HepG2 (cell line): Measurements from ENCODE around the gene NOX3. TPM values are rescaled to one million over a fixed set of nuclear protein-coding genes. Genes with fewer than 3 reads are reported as not detected.
"Not testable (repeated sequence)": the region's sequence is repeated elsewhere in the genome, so short reads cannot be mapped to it uniquely, and the experiment has no call there.

Source experiments
- ATAC-seq: fragments of 200-7000 bp; cut with Tn5 transposase; 3 replicates; pipeline ENCODE4 v1.9.1; 2020; ENCODE audit warnings: mild to moderate bottlenecking, moderate library complexity
- BruUV-seq: library from RNA; stranded (reverse); fragments of 400-500 nt; replicated peaks from 2 replicates; lab custom pipeline; 2021; lab: Mats Ljungman, UMichigan
- CTCF ChIA-PET: fragments of 300-600 bp; formaldehyde crosslinking; extraction: SDS; loops from one replicate; lab custom pipeline; 2021; ENCODE audit warnings: low total read pairs, inconsistent platforms, low intra/inter-chr PET ratio; lab: Yijun Ruan, JAX
- POLR2A ChIA-PET: fragments of 350-600 bp; sonication (Branson Sonifier 250); formaldehyde crosslinking; loops from one replicate; lab custom pipeline; 2020; ENCODE audit warnings: antibody characterized with exemption, inconsistent platforms; lab: Yijun Ruan, JAX
- DNase-seq: peaks from one replicate; pipeline ENCODE4 v3.0.0-alpha.2; 2015; ENCODE audit warnings: low spot score
- FAIRE-seq: peaks from 3 replicates; lab custom pipeline; 2011; peaks lifted over from hg19 to GRCh38; lab: Jason Lieb, UNC
- H2AFZ ChIP-seq: one replicate; pipeline ENCODE4 v1.6.1; 2011; ENCODE audit warnings: low read length, inconsistent platforms
- H3K27ac ChIP-seq: fragments of 300-600 bp; 3 replicates; pipeline ENCODE4 v1.8.0; 2011; ENCODE audit warnings: mixed run types, mild to moderate bottlenecking, mixed read lengths, low read length, inconsistent platforms; ENCODE audit not compliant: insufficient read depth; ENCODE audit errors: extremely low read length
- H3K27me3 ChIP-seq, 2 experiments: fragments of 200-600 bp in 1 of 2; 2 replicates in 1 of 2; 3 replicates in 1 of 2; pipeline versions ENCODE4 v1.6.0 to v1.8.0; 2011; ENCODE audit warnings: low read length in 2 of 2, mild to moderate bottlenecking in 2 of 2, moderate library complexity in 2 of 2, inconsistent platforms in 1 of 2; ENCODE audit not compliant: insufficient read depth in 2 of 2, control insufficient read depth in 1 of 2
- H3K36me3 ChIP-seq, 2 experiments: fragments of 200-600 bp in 1 of 2; replicated peaks in 1 of 2; 2 replicates in 1 of 2; 3 replicates in 1 of 2; pipeline versions ENCODE4 v1.5.1 to v1.8.0; 2011; ENCODE audit warnings: low read length in 2 of 2, inconsistent platforms in 1 of 2; ENCODE audit not compliant: insufficient read depth in 2 of 2, control insufficient read depth in 1 of 2
- H3K4me1 ChIP-seq: 2 replicates; pipeline ENCODE4 v1.5.1; 2012; ENCODE audit warnings: low read length, inconsistent platforms; ENCODE audit not compliant: insufficient read depth
- H3K4me2 ChIP-seq: 2 replicates; pipeline ENCODE4 v1.6.0; 2011; ENCODE audit warnings: low read depth, low read length, inconsistent platforms
- H3K4me3 ChIP-seq, 3 experiments: fragments of 200-600 bp in 1 of 3; sonication (generic), shearing (Covaris generic) in 1 of 3; replicated peaks in 1 of 3; 2 replicates each; pipeline ENCODE4 v1.5.1; 2011 to 2016; ENCODE audit warnings: low read length in 3 of 3, inconsistent platforms in 2 of 3, low read depth in 2 of 3, mild to moderate bottlenecking in 2 of 3, control low read depth in 1 of 3, mixed read lengths in 1 of 3; ENCODE audit not compliant: insufficient read depth in 1 of 3
- H3K79me2 ChIP-seq: one replicate; pipeline ENCODE4 v1.6.1; 2011; ENCODE audit warnings: low read length, inconsistent platforms; ENCODE audit not compliant: insufficient read depth
- H3K9ac ChIP-seq: 2 replicates; pipeline ENCODE4 v1.6.0; 2011; ENCODE audit warnings: mild to moderate bottlenecking, low read depth, low read length, inconsistent platforms; ENCODE audit not compliant: insufficient read depth
- H3K9me3 ChIP-seq: 2 replicates; pipeline ENCODE4 v1.5.1; 2012; ENCODE audit warnings: mild to moderate bottlenecking, low read length
- H4K20me1 ChIP-seq: 2 replicates; pipeline ENCODE4 v1.6.0; 2011; ENCODE audit warnings: inconsistent platforms, mild to moderate bottlenecking, low read length, moderate library complexity; ENCODE audit not compliant: insufficient read depth
- MED13 ChIP-seq: sonication (generic); formaldehyde crosslinking; IDR thresholded peaks from 2 replicates; pipeline ENCODE4 v1.5.0; 2020; ENCODE audit warnings: missing genetic modification reagents
- MED8 ChIP-seq: sonication (generic); formaldehyde crosslinking; IDR thresholded peaks from 2 replicates; pipeline ENCODE4 v1.8.1; 2023; ENCODE audit warnings: mild to moderate bottlenecking, missing genetic modification reagents; ENCODE audit not compliant: insufficient replicate concordance
- POGZ ChIP-seq: sonication (generic); formaldehyde crosslinking; IDR thresholded peaks from 2 replicates; pipeline ENCODE4 v1.4.0; 2020; ENCODE audit warnings: mild to moderate bottlenecking, missing genetic modification reagents
- ZNF333 ChIP-seq: sonication (generic); formaldehyde crosslinking; IDR thresholded peaks from 2 replicates; pipeline ENCODE4 v1.4.0; 2020; ENCODE audit warnings: mild to moderate bottlenecking, missing genetic modification reagents, borderline replicate concordance
- WGBS: methylation state at CpG from one replicate; pipeline ENCODE4 v1.1.6; 2017; ENCODE audit warnings: low lambda C conversion rate; 5-methylcytosine and 5-hydroxymethylcytosine counted together
- in situ Hi-C: cut with HindIII; loops from 2 replicates; pipeline ENCODE4 v1.10.0; 2017; ENCODE audit warnings: low pct_unique_long_range_greater_than_20kb; ENCODE audit not compliant: extremely low pct_ligation_motif_present
- intact Hi-C: fragments of 100-400 bp; cut with micrococcal nuclease; formaldehyde crosslinking; loops from one replicate; pipeline ENCODE4 v1.10.0; 2022; ENCODE audit not compliant: unreplicated experiment
- polyA plus RNA-seq, 8 experiments: library from polyadenylated mRNA; depleted of rRNA in 3 of 8; stranded (reverse) in 7 of 8; unstranded in 1 of 8; fragments of >200 nt; fragmentation: Illumina TruSeq in 4 of 8; extraction: Trizol in 4 of 8; gene quantifications; 2 replicates each; pipeline versions ENCODE4 v1.2.1 to v1.2.3, GENCODE V29; 2011 to 2016; ENCODE audit warnings: low read depth in 4 of 8, missing spikeins in 1 of 8, mixed read lengths in 1 of 8; ENCODE audit not compliant: insufficient read depth in 1 of 8
- total RNA-seq, 5 experiments: library from RNA; depleted of rRNA; stranded (reverse); fragments of >200 nt; fragmentation: Illumina TruSeq; extraction: Trizol; gene quantifications; 2 replicates each; pipeline ENCODE4 v1.2.3, GENCODE V29; 2016; ENCODE audit warnings: low read depth in 1 of 5
- TF ChIP-seq, protein P1 (sequence below): sonication (generic); formaldehyde crosslinking; IDR thresholded peaks from 2 replicates; pipeline ENCODE4 v1.4.0; 2020; ENCODE audit warnings: missing genetic modification reagents
- TF ChIP-seq, protein P2 (sequence below): sonication (generic); formaldehyde crosslinking; IDR thresholded peaks from 2 replicates; pipeline ENCODE4 v1.9.0; 2022; ENCODE audit warnings: missing genetic modification reagents, mild to moderate bottlenecking, borderline replicate concordance
- TF ChIP-seq, protein P3 (sequence below): sonication (generic); formaldehyde crosslinking; IDR thresholded peaks from 2 replicates; pipeline ENCODE4 v1.5.1; 2020; ENCODE audit warnings: mild to moderate bottlenecking, missing genetic modification reagents, moderate library complexity

NOX3 gene
- total and polyA plus RNA-seq, 2 of the 13 experiments (the other 11 are each of a cell fraction or from before 2014, with no cell fraction given): 0.09 to 0.18 TPM

DNA sequence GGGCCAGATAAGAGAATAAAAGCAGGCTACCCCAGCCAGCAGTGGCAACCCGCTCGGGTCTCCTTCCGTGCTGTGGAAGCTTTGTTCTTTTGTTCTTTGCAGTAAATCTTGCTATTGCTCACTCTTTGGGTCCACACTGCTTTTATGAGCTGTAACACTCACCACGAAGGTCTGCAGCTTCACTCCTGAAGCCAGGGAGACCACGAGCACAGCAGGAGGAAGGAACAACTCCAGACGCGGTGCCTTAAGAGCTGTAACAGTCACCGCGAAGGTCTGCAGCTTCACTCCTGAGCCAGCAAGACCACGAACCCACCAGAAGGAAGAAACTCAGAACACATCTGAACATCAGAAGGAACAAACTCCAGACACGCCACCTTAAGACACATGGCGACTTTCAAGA, 91.6 kb downstream of the NOX3 start:
- H3K27me3 ChIP-seq, H3K4me1 ChIP-seq, H3K4me2 ChIP-seq, DNase-seq, BruUV-seq, CTCF ChIA-PET, H3K79me2 ChIP-seq, FAIRE-seq, H3K9ac ChIP-seq, intact Hi-C loops, H4K20me1 ChIP-seq, H3K27ac ChIP-seq, H3K36me3 ChIP-seq, in situ Hi-C loops, ATAC-seq, H2AFZ ChIP-seq, H3K4me3 ChIP-seq: not testable (repeated sequence)
- POLR2A ChIA-PET: interaction anchor here (2.1 kb wide), 1 partner anchor 35 kb away, joined by 6 read pairs; no protein-coding TSS in a partner anchor
- H3K9me3 ChIP-seq: peaks cover 12% of the 10 kb centered on the region
- 0 out of 2 replicates have a peak, but pooled peaks have one; percentile 24 for TF ChIP-seq MED13 (CRISPR knock-in tag)
- 93% methylated on average over 12 of the region's 12 CpGs for WGBS

DNA sequence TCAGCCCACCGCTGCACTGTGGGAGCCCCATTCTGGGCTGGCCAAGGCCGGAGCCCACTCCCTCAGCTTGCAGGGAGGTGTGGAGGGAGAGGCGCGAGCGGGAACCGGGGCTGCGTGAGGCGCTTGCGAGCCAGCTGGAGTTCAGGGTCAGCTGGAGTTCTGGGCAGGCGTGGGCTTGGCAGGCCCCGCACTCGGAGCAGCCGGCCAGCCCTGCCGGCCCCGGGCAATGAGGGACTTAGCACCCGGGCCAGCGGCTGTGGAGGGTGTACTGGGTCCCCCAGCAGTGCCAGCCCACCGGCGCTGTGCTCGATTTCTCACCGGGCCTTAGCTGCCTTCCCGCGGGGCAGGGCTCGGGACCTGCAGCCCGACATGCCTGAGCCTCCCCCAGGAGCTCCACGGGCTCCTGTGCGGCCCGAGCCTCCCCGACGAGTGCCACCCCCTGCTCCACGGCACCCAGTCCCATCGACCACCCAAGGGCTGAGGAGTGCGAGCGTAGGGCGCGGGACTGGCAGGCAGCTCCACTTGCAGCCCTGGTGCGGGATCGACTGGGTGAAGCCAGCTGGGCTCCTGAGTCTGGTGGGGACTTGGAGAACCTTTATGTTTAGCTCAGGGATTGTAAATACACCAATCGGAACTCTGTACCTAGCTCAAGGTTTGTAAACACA, 92.5 kb downstream of the NOX3 start:
- POLR2A ChIA-PET: interaction anchor here (2.1 kb wide), 1 partner anchor 34 kb away, joined by 6 read pairs; no protein-coding TSS in a partner anchor
- ATAC-seq, in situ Hi-C loops, H2AFZ ChIP-seq, CTCF ChIA-PET, BruUV-seq, H4K20me1 ChIP-seq, H3K9ac ChIP-seq, H3K27me3 ChIP-seq, H3K4me2 ChIP-seq, intact Hi-C loops, H3K4me1 ChIP-seq, H3K4me3 ChIP-seq, H3K79me2 ChIP-seq, DNase-seq, H3K27ac ChIP-seq, FAIRE-seq, H3K36me3 ChIP-seq: not testable (repeated sequence)
- TF ChIP-seq, protein P1, sequence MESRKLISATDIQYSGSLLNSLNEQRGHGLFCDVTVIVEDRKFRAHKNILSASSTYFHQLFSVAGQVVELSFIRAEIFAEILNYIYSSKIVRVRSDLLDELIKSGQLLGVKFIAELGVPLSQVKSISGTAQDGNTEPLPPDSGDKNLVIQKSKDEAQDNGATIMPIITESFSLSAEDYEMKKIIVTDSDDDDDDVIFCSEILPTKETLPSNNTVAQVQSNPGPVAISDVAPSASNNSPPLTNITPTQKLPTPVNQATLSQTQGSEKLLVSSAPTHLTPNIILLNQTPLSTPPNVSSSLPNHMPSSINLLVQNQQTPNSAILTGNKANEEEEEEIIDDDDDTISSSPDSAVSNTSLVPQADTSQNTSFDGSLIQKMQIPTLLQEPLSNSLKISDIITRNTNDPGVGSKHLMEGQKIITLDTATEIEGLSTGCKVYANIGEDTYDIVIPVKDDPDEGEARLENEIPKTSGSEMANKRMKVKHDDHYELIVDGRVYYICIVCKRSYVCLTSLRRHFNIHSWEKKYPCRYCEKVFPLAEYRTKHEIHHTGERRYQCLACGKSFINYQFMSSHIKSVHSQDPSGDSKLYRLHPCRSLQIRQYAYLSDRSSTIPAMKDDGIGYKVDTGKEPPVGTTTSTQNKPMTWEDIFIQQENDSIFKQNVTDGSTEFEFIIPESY (CRISPR knock-in tag): peak; percentile 74
- TF ChIP-seq MED8 (CRISPR knock-in tag) (peak; percentile 46), ZNF333 (peak; percentile 69; the same call in 1 of the 2 replicates), POGZ (CRISPR knock-in tag) (peak; percentile 52; the same call in 1 of the 2 replicates)
- TF ChIP-seq, protein P2, sequence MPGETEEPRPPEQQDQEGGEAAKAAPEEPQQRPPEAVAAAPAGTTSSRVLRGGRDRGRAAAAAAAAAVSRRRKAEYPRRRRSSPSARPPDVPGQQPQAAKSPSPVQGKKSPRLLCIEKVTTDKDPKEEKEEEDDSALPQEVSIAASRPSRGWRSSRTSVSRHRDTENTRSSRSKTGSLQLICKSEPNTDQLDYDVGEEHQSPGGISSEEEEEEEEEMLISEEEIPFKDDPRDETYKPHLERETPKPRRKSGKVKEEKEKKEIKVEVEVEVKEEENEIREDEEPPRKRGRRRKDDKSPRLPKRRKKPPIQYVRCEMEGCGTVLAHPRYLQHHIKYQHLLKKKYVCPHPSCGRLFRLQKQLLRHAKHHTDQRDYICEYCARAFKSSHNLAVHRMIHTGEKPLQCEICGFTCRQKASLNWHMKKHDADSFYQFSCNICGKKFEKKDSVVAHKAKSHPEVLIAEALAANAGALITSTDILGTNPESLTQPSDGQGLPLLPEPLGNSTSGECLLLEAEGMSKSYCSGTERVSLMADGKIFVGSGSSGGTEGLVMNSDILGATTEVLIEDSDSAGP (CRISPR knock-in tag): peak; percentile 12; the same call in 1 of the 2 replicates
- TF ChIP-seq, protein P3, sequence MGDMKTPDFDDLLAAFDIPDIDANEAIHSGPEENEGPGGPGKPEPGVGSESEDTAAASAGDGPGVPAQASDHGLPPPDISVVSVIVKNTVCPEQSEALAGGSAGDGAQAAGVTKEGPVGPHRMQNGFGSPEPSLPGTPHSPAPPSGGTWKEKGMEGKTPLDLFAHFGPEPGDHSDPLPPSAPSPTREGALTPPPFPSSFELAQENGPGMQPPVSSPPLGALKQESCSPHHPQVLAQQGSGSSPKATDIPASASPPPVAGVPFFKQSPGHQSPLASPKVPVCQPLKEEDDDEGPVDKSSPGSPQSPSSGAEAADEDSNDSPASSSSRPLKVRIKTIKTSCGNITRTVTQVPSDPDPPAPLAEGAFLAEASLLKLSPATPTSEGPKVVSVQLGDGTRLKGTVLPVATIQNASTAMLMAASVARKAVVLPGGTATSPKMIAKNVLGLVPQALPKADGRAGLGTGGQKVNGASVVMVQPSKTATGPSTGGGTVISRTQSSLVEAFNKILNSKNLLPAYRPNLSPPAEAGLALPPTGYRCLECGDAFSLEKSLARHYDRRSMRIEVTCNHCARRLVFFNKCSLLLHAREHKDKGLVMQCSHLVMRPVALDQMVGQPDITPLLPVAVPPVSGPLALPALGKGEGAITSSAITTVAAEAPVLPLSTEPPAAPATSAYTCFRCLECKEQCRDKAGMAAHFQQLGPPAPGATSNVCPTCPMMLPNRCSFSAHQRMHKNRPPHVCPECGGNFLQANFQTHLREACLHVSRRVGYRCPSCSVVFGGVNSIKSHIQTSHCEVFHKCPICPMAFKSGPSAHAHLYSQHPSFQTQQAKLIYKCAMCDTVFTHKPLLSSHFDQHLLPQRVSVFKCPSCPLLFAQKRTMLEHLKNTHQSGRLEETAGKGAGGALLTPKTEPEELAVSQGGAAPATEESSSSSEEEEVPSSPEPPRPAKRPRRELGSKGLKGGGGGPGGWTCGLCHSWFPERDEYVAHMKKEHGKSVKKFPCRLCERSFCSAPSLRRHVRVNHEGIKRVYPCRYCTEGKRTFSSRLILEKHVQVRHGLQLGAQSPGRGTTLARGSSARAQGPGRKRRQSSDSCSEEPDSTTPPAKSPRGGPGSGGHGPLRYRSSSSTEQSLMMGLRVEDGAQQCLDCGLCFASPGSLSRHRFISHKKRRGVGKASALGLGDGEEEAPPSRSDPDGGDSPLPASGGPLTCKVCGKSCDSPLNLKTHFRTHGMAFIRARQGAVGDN (CRISPR knock-in tag): peak; percentile 43; the same call in 1 of the 2 replicates
- WGBS: 97% methylated on average over 29 of the region's 39 CpGs
- peaks cover 12% of the 10 kb centered on the region for H3K9me3 ChIP-seq
